T-helper 22 cell (primary cell): Measurements from ENCODE around the gene TMEM200B.
"Not testable (repeated sequence)": the region's sequence is repeated elsewhere in the genome, so short reads cannot be mapped to it uniquely, and the experiment has no call there.

ENCODE experiments used
- DNase-seq: peaks from one replicate; pipeline ENCODE4 v3.0.0-alpha.2; 2020; ENCODE audit warnings: low read depth

TMEM200B gene

DNA sequence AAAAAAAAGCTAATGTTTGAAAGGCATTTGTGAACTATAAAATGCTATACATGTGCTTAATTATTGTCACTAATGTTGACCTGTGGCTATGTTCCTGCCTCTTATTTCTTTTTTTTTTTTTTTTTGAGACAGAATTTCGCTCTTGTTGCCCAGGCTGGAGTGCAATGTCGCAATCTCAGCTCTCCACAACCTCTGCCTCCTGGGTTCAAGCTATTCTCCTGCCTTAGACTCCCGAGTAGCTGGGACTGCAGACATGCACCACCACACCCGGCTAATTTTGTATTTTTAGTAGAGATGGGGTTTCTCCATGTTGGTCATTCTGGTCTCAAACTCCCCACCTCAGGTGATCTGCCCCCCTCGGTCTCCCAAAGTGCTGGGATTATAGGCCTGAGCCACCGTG lies 15.7 kb downstream of the TMEM200B start:
- DNase-seq: not testable (repeated sequence)

DNA sequence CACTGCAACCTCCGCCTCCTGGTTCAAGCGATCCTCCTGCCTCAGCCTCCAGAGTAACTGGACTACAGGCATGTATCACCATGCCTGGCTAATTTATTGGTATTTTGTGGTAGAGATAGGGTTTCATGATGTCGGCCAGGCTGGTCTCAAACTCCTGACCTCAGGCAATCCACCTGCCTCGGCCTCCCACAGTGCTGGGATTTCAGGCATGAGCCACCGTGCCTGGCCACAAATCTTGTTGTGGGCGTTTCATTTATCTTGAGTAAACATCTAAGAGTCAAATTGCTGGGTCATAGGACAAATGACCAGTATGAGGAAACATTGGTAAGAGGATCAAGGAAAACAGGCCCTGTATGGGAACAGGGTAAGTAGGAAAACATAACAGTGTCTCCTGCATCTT lies 17.9 kb downstream of the TMEM200B start:
- DNase-seq: no peak

DNA sequence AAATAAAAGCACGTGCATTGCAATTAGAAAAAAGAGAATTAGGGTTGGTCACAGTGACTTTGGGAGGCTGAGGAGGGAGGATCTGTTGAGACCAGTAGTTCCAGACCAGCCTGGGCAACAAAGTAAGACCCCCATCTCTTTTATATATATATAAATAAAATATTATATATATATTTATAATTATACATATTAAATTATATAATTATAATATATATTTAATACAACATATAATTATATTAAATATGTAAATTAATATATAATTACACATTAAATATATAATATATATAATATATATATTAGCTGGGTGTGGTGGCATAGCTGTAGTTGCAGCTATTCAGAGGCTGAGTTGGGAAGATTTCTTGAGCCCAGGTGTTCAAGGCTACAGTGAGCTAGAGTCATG lies 23.2 kb downstream of the TMEM200B start:
- DNase-seq: no peak

DNA sequence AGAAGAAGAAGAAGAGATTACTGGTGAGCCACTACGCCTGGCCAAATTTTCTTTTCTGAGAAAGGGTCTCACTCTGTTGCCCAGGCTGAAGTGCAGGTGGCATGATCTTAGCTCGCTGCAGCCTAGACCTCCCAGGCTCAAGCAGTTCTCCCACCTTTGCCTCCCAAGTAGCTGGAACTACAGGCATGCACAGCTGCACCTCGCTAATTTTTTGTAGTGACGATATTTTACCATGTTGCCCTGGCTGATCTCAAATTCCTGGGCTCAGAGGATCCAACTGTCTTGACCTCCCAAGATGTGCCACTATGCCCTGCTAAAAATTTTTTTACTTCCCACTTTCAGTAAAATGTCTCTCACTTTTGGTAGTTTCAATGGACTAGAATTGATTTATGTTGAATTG lies 24.4 kb downstream of the TMEM200B start:
- no peak for DNase-seq

- no peak for DNase-seq
Observed at GRCh38 chr1:29096231-29096886, 27.3 kb downstream of the TMEM200B start.

DNA sequence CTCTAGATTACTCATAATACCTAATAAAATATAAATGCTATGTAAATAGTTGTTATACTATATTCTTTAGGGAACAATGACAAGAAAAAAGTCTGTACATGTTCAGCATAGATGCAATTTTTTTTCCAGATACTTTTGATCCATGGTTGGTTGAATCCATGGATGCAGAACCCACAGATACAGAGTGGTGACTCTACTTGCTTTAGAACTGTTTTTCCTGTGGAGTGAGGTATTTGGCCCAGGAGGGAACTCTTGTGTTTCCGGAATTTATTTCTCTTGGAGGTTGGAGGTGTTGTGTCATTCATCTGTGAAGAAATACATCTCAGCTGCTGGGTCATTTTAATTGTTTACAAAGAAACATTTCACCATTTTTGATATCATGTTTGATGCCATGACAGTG lies 28.7 kb downstream of the TMEM200B start:
- DNase-seq: no peak

GRCh38 chr1:29094433-29094832 lies 29.3 kb downstream of the TMEM200B start:
- no peak for DNase-seq

GRCh38 chr1:29092704-29093103 lies 31.0 kb downstream of the TMEM200B start:
- not testable (repeated sequence) for DNase-seq

- no peak for DNase-seq
Observed at GRCh38 chr1:29090937-29091618, 32.6 kb downstream of the TMEM200B start.

DNA sequence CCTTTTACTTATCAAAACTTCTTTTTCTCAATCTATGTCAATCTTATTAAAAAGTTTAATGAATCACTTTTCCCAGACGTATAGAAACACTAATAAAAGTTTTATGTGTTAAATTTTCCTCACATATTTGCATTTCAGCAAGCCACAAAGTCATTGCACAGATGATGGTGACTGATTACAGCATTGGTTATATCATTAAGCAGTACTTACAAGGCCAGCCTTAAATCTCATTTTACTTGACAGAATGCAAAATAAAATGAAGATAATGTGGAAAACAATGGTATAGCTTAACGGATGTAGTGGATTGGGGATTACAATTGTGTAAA lies 39.5 kb downstream of the TMEM200B start:
- no peak for DNase-seq

- DNase-seq: no peak
Observed at GRCh38 chr1:29083317-29084195, 40.1 kb downstream of the TMEM200B start.

DNA sequence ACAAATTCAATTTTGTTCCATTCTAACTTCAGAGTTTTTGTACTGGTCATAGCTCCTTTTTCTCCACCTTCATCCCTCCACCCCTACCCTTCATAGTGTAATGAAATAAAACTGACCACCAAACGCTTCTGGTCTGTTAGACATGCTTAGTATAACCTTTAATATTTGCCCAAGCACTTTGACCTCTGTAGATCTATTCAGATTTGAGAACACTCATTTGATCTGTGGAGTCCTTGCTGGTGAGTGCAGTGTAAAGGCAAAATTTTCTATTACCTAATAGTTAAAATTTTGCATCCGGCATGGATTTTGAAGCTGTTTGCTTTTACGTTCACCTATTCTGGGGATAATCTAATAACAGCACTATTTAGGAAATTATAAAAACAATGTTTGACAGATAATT lies 41.2 kb downstream of the TMEM200B start:
- no peak for DNase-seq

GRCh38 chr1:29081201-29081600 lies 42.5 kb downstream of the TMEM200B start:
- DNase-seq: no peak

- not testable (repeated sequence) for DNase-seq
Observed at GRCh38 chr1:29079916-29080629, 43.6 kb downstream of the TMEM200B start.

DNA sequence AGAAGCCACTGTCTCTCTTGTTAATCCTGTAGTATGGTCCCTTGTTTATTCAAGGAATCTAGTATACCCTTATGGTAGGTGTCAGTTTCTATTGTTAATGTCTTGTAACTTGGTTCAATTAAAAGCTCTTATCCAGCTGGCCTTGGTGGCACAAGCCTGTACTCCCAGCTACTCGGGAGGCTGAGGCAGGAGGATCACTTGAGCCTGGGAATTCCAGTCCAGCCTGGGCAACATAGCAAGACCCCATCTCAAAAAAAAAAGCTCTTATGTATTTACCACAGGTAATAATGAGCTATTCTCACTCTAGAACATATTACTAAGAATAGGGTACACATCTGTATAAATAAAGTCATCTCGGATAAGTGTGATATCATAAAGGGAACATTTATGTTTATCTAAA lies 46.5 kb downstream of the TMEM200B start:
- no peak for DNase-seq
